ENCODE measurements around the gene CCL7. TPM values are rescaled to one million over a fixed set of nuclear protein-coding genes. Genes with fewer than 3 reads are reported as not detected.

The CCL7 gene
- total and polyA plus RNA-seq, 8 donors = 0.96 to 3.7 TPM; not detected in 6

DNA sequence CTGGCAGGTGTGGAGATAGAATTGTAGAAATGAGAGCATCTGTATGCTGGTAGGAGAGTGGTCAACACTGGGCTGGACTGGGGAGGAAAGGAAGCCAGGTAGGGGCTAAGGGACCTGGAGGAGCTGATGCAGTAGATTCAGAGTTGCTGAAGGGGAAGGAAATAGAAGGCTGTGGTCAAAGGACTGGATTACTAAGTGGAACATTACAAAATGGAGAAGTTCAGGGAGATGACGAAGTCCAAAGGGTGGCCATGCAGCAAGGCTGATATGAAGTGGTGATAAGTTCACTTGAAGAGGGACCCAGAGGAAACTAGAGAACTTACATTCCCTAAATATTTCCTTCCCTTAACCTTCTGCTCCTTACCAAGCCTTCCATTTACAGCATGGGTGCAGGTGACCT is 23.6 kb upstream of the CCL7 start:
- no peaks in the 10 kb centered on the region for H3K9me3 ChIP-seq
- no peak overlapping the region for H3K4me3 ChIP-seq
- ATAC-seq (peak; percentile 13), DNase-seq (no peak)
- H3K36me3 ChIP-seq = no peaks in the 10 kb centered on the region
- peak overlapping the region in 1 of 2 donors; percentile 96 for H3K27ac ChIP-seq
- no peaks in the 10 kb centered on the region for H3K27me3 ChIP-seq
- TF ChIP-seq, protein P1, sequence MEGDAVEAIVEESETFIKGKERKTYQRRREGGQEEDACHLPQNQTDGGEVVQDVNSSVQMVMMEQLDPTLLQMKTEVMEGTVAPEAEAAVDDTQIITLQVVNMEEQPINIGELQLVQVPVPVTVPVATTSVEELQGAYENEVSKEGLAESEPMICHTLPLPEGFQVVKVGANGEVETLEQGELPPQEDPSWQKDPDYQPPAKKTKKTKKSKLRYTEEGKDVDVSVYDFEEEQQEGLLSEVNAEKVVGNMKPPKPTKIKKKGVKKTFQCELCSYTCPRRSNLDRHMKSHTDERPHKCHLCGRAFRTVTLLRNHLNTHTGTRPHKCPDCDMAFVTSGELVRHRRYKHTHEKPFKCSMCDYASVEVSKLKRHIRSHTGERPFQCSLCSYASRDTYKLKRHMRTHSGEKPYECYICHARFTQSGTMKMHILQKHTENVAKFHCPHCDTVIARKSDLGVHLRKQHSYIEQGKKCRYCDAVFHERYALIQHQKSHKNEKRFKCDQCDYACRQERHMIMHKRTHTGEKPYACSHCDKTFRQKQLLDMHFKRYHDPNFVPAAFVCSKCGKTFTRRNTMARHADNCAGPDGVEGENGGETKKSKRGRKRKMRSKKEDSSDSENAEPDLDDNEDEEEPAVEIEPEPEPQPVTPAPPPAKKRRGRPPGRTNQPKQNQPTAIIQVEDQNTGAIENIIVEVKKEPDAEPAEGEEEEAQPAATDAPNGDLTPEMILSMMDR (IDR thresholded peaks at IDR 0.05) = no peak
- intact Hi-C loops (cut with DNase I) = no loop called here
- peaks cover 28 to 97% of the 10 kb centered on the region in 2 donors for H3K4me1 ChIP-seq

DNA sequence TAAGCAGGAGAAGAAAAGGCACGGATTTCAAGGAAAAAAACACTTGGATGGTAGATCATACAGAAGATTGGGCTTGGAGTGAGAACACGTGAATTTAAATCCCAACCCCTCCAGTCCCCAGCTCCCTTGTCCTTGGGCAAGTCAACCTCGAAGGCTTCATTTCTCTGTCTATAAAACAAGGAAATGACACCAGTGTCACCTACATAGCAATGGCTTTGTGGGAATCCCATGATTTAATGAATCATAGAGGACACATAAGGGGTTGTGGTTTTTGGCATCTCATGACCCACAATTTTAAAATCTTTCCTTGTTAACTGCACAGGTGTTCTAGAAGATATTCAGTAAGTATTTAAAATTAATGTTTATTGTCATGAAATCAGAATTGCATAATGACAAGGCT is 23.1 kb upstream of the CCL7 start:
- Histone ChIP-seq H3K4me3 (no peak overlapping the region), H3K9me3 (no peaks in the 10 kb centered on the region), H3K4me1 (peaks cover 31 to 97% of the 10 kb centered on the region in 2 donors), H3K27ac (peak overlapping the region in 1 of 2 donors; percentile 96), H3K36me3 (no peaks in the 10 kb centered on the region), H3K27me3 (no peaks in the 10 kb centered on the region)
- intact Hi-C loops (cut with DNase I) = no loop called here
- TF ChIP-seq, protein P1 (IDR thresholded peaks at IDR 0.05) = no peak
- DNase-seq = no peak
- no peak for ATAC-seq

- peaks cover 42 to 98% of the 10 kb centered on the region in 2 donors for H3K4me1 ChIP-seq
- no peaks in the 10 kb centered on the region for H3K27me3 ChIP-seq
- DNase-seq = no peak
- H3K36me3 ChIP-seq = no peaks in the 10 kb centered on the region
- no peak overlapping the region for H3K4me3 ChIP-seq
- H3K27ac ChIP-seq = peak overlapping the region; percentile 49 to 96
- TF ChIP-seq, protein P1 (IDR thresholded peaks at IDR 0.05) = no peak
- H3K9me3 ChIP-seq = no peaks in the 10 kb centered on the region
- peak; percentile 39 for ATAC-seq
- intact Hi-C loops (cut with DNase I) = no loop called here
These were observed 21.5 kb upstream of the CCL7 start for GRCh38 chr17:34248511-34249024.

GRCh38 chr17:34249061-34249460 is 21.0 kb upstream of the CCL7 start:
- no peaks in the 10 kb centered on the region for H3K27me3 ChIP-seq
- no peaks in the 10 kb centered on the region for H3K36me3 ChIP-seq
- intact Hi-C loops (cut with DNase I) = no loop called here
- H3K4me3 ChIP-seq = no peak overlapping the region
- H3K9me3 ChIP-seq = no peaks in the 10 kb centered on the region
- peaks cover 44 to 97% of the 10 kb centered on the region in 2 donors for H3K4me1 ChIP-seq
- peak overlapping the region; percentile 49 to 96 for H3K27ac ChIP-seq
- no peak for ATAC-seq
- TF ChIP-seq, protein P1 (IDR thresholded peaks at IDR 0.05) = no peak
- no peak for DNase-seq

GRCh38 chr17:34249478-34249877 is 20.5 kb upstream of the CCL7 start:
- DNase-seq = peak in 1 of 4 donors; percentile 71
- Histone ChIP-seq H3K27me3 (no peaks in the 10 kb centered on the region), H3K36me3 (no peaks in the 10 kb centered on the region), H3K4me1 (peaks cover 49 to 97% of the 10 kb centered on the region in 2 donors), H3K4me3 (no peak overlapping the region), H3K9me3 (no peaks in the 10 kb centered on the region), H3K27ac (peak overlapping the region; percentile 49 to 96)
- peak; percentile 39 for ATAC-seq
- intact Hi-C loops (cut with DNase I) = no loop called here
- TF ChIP-seq, protein P1 (IDR thresholded peaks at IDR 0.05) = no peak
